CD4-positive, alpha-beta T cell treated with Interferon alpha-2 for 1 hour (primary cell): ENCODE measurements around the gene FRYL.
A peak's percentile ranks its signal among the peaks of the same experiment; 100 is the strongest.
"Not testable (repeated sequence)": the region's sequence is repeated elsewhere in the genome, so short reads cannot be mapped to it uniquely, and the experiment has no call there.

Experiments
- DNase-seq, 2 donors: peaks; one replicate each; pipeline ENCODE4 v3.0.0-alpha.2; 2020 to 2022

FRYL gene

GRCh38 chr4:48653217-48654014 is 126.7 kb downstream of the FRYL start:
- peak in 1 of 2 donors; percentile 40 for DNase-seq

GRCh38 chr4:48651914-48652313 is 128.2 kb downstream of the FRYL start:
- DNase-seq, result no peak

GRCh38 chr4:48649505-48649904 is 130.6 kb downstream of the FRYL start:
- no peak for DNase-seq

- DNase-seq, result no peak
Observed at GRCh38 chr4:48645225-48645794, 134.8 kb downstream of the FRYL start.

- no peak for DNase-seq
Observed at GRCh38 chr4:48642421-48643374, 137.4 kb downstream of the FRYL start.

- DNase-seq, result no peak
Observed at GRCh38 chr4:48641401-48641800, 138.7 kb downstream of the FRYL start.

GRCh38 chr4:48640699-48641098 is 139.4 kb downstream of the FRYL start:
- DNase-seq, result no peak

GRCh38 chr4:48640225-48640624 is 139.9 kb downstream of the FRYL start:
- no peak for DNase-seq

GRCh38 chr4:48639807-48640206 is 140.3 kb downstream of the FRYL start:
- no peak for DNase-seq

- not testable (repeated sequence) for DNase-seq
Observed at GRCh38 chr4:48638586-48638985, 141.5 kb downstream of the FRYL start.

GRCh38 chr4:48636911-48637310 is 143.2 kb downstream of the FRYL start:
- no peak for DNase-seq

- DNase-seq, result no peak
Observed at GRCh38 chr4:48635980-48636379, 144.1 kb downstream of the FRYL start.

- DNase-seq, result no peak
Observed at GRCh38 chr4:48635310-48635709, 144.8 kb downstream of the FRYL start.

GRCh38 chr4:48634688-48635308 is 145.3 kb downstream of the FRYL start:
- DNase-seq, result no peak

GRCh38 chr4:48633657-48634056 is 146.4 kb downstream of the FRYL start:
- DNase-seq, result no peak

- DNase-seq, result no peak
Observed at GRCh38 chr4:48629458-48629857, 150.6 kb downstream of the FRYL start.

GRCh38 chr4:48623182-48623780 is 156.8 kb downstream of the FRYL start:
- DNase-seq, result no peak

GRCh38 chr4:48620831-48621230 is 159.2 kb downstream of the FRYL start:
- DNase-seq, result no peak

- DNase-seq, result no peak
Observed at GRCh38 chr4:48620093-48620492, 160.0 kb downstream of the FRYL start.

- DNase-seq, result no peak
Observed at GRCh38 chr4:48604527-48604926, 175.6 kb downstream of the FRYL start.

GRCh38 chr4:48604041-48604440 is 176.0 kb downstream of the FRYL start:
- no peak for DNase-seq

- DNase-seq, result no peak
Observed at GRCh38 chr4:48603366-48604003, 176.6 kb downstream of the FRYL start.
